DOHH2 (cell line): ENCODE measurements around the gene COL23A1.
"Not testable (repeated sequence)": the region's sequence is repeated elsewhere in the genome, so short reads cannot be mapped to it uniquely, and the experiment has no call there.

Experiments used
- H3F3A ChIP-seq: fragments of 200-600 bp; sonication (generic), shearing (Covaris generic); 2 replicates; pipeline ENCODE4 v1.6.0; 2016; ENCODE audit warnings: antibody characterized with exemption, mild to moderate bottlenecking; ENCODE audit not compliant: control insufficient read depth, insufficient read depth
- H3K27ac ChIP-seq: fragments of 200-600 bp; sonication (generic); 2 replicates; pipeline ENCODE4 v1.5.1; 2014; ENCODE audit warnings: low read depth, mild to moderate bottlenecking, low read length, moderate library complexity
- H3K27me3 ChIP-seq: fragments of 200-600 bp; sonication (generic); 2 replicates; pipeline ENCODE4 v1.6.1; 2014; ENCODE audit warnings: mild to moderate bottlenecking, low read length, mixed read lengths; ENCODE audit not compliant: control insufficient read depth
- H3K36me3 ChIP-seq: fragments of 200-600 bp; sonication (generic); 2 replicates; pipeline ENCODE4 v1.6.1; 2014; ENCODE audit warnings: mild to moderate bottlenecking, low read length, moderate library complexity, mixed read lengths; ENCODE audit not compliant: control insufficient read depth
- H3K4me1 ChIP-seq: fragments of 200-600 bp; sonication (generic); 2 replicates; pipeline ENCODE4 v1.6.1; 2014; ENCODE audit warnings: mild to moderate bottlenecking, low read length, mixed read lengths; ENCODE audit not compliant: control insufficient read depth
- H3K4me2 ChIP-seq: fragments of 200-600 bp; sonication (generic); 2 replicates; pipeline ENCODE4 v1.6.0; 2014; ENCODE audit warnings: mild to moderate bottlenecking, low read length, moderate library complexity
- H3K4me3 ChIP-seq: fragments of 200-600 bp; sonication (generic); 2 replicates; pipeline ENCODE4 v1.5.1; 2014; ENCODE audit warnings: mild to moderate bottlenecking, low read length, mixed read lengths
- H3K79me2 ChIP-seq: fragments of 200-600 bp; sonication (generic); 2 replicates; pipeline ENCODE4 v1.6.1; 2014; ENCODE audit warnings: mild to moderate bottlenecking, low read length, mixed read lengths; ENCODE audit not compliant: control insufficient read depth
- H3K9me2 ChIP-seq: fragments of 200-600 bp; sonication (generic); replicated peaks from 2 replicates; pipeline ENCODE4 v1.6.1; 2014; ENCODE audit warnings: mild to moderate bottlenecking, low read length, mixed read lengths; ENCODE audit not compliant: control insufficient read depth
- H3K9me3 ChIP-seq: fragments of 200-600 bp; sonication (generic); 2 replicates; pipeline ENCODE4 v1.6.1; 2014; ENCODE audit warnings: antibody characterized with exemption, low read length, mixed read lengths; ENCODE audit not compliant: control insufficient read depth, insufficient read depth
- H4K20me1 ChIP-seq: fragments of 200-600 bp; sonication (generic); 2 replicates; pipeline ENCODE4 v1.6.0; 2014; ENCODE audit warnings: low read depth, mild to moderate bottlenecking, antibody characterized with exemption, low read length, moderate library complexity; ENCODE audit not compliant: control insufficient read depth, insufficient read depth
- EZH2phosphoT487 ChIP-seq: fragments of 200-600 bp; sonication (generic); IDR thresholded peaks from 2 replicates; pipeline ENCODE4 v1.6.1; 2017; ENCODE audit warnings: borderline replicate concordance, mild to moderate bottlenecking, antibody characterized with exemption, low read length, moderate library complexity, mixed read lengths
- TF ChIP-seq, protein P1 (sequence below): fragments of 200-600 bp; sonication (generic); IDR thresholded peaks from one replicate; pipeline ENCODE4 v1.5.1; 2014; ENCODE audit warnings: antibody characterized with exemption, mild to moderate bottlenecking, low read depth, low read length; ENCODE audit not compliant: poor library complexity, severe bottlenecking

COL23A1 gene

DNA sequence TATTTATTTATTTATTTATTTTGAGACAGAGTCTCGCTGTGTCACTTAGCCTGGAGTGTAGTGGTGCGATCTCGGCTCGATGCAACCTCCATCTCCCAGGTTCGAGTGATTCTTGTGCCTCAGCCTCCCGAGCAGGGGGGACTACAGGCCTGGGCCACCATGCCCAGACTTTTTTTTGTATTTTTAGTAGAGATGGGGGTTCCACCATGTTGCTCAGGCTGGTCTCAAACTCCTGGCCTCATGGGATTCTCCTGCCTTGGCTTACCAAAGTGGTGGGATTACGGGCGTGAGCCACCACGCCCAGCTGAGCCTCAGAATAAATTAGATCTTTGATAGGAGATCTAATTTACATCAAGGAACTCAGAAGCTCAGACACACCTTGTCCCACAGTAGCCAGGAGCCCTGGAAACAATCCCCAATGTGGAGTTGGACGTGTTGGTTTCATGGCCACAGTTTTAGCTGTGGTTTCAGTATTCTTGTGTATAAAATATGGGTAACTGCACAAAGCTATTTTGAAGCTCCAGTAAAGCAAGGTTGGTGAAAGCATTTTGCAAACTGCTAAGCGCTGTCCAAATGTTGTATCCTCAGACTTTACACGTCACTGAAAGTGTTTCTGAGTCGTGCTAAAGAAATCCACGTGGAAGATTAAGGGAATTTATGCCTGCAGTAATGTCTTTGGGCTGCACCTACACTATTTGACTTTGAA is 388.8 kb downstream of the COL23A1 start:
- no peaks in the 10 kb centered on the region for H3K27me3 ChIP-seq
- no peaks in the 10 kb centered on the region for H3K9me3 ChIP-seq
- peaks cover 12% of the 10 kb centered on the region for H3K4me1 ChIP-seq
- TF ChIP-seq, protein P1, sequence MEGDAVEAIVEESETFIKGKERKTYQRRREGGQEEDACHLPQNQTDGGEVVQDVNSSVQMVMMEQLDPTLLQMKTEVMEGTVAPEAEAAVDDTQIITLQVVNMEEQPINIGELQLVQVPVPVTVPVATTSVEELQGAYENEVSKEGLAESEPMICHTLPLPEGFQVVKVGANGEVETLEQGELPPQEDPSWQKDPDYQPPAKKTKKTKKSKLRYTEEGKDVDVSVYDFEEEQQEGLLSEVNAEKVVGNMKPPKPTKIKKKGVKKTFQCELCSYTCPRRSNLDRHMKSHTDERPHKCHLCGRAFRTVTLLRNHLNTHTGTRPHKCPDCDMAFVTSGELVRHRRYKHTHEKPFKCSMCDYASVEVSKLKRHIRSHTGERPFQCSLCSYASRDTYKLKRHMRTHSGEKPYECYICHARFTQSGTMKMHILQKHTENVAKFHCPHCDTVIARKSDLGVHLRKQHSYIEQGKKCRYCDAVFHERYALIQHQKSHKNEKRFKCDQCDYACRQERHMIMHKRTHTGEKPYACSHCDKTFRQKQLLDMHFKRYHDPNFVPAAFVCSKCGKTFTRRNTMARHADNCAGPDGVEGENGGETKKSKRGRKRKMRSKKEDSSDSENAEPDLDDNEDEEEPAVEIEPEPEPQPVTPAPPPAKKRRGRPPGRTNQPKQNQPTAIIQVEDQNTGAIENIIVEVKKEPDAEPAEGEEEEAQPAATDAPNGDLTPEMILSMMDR, result no peak
- TF ChIP-seq EZH2phosphoT487, result no peak
- H4K20me1 ChIP-seq, result peaks cover 11% of the 10 kb centered on the region
- no peak overlapping the region for H3K4me2 ChIP-seq
- no peak overlapping the region for H3K4me3 ChIP-seq
- H3F3A ChIP-seq, result peaks cover 11% of the 10 kb centered on the region
- H3K27ac ChIP-seq, result no peak overlapping the region
- peaks cover 34% of the 10 kb centered on the region for H3K79me2 ChIP-seq
- no peaks in the 10 kb centered on the region for H3K9me2 ChIP-seq
- peaks cover 17% of the 10 kb centered on the region for H3K36me3 ChIP-seq

DNA sequence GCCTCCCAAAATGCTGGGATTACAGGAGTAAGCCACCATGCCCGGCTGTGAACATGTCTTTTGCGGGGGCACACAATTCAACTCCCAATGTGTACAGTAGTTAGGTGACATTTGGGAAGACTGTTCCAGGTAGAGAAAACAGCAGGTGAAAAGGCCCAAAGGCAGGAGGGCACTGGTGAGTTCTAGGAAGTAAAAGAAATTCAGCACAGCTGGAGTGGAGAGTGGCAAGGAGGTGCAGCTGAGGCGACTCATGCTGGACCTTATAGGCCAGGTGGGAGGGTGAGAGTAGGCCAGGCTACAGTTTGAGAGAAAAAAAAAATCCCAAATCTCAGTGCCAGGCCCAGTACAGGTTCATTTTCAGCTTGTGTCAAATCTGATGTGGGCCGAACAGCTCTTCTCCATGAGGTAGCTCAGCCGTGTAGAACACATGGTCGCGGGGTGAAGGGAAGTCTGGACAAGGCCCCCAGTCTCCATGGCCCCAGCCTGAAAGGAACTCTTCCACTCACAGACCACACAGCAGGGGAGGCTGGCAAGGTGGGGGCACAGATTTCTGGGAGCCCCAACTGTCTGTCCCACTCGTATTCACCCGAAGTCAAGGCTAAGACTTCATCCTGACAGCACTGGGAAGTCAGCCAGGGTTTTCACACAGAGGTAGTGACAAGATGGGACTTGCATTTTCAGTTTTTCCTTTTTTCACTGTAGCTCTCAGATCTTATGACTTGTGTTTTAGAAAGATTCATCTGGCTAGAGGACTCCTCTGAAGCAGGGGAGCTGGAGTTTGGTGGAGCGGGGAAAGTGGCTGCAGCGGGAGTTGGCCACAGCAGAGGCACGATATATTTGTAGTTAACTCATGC is 390.4 kb downstream of the COL23A1 start:
- H3K9me2 ChIP-seq, result no peaks in the 10 kb centered on the region
- no peaks in the 10 kb centered on the region for H3K9me3 ChIP-seq
- H3K4me2 ChIP-seq, result no peak overlapping the region
- peaks cover 19% of the 10 kb centered on the region for H3K79me2 ChIP-seq
- H3F3A ChIP-seq, result no peaks in the 10 kb centered on the region; the same call in 1 of the 2 replicates
- no peak overlapping the region for H3K4me3 ChIP-seq
- 0 out of 2 replicates have a peak, but pooled peaks cover 4% of the 10 kb centered on the region for H3K4me1 ChIP-seq
- H4K20me1 ChIP-seq, result no peaks in the 10 kb centered on the region
- peaks cover 7% of the 10 kb centered on the region for H3K27me3 ChIP-seq
- peaks cover 4% of the 10 kb centered on the region for H3K36me3 ChIP-seq
- TF ChIP-seq, protein P1, result no peak
- TF ChIP-seq EZH2phosphoT487, result no peak
- no peak overlapping the region for H3K27ac ChIP-seq

DNA sequence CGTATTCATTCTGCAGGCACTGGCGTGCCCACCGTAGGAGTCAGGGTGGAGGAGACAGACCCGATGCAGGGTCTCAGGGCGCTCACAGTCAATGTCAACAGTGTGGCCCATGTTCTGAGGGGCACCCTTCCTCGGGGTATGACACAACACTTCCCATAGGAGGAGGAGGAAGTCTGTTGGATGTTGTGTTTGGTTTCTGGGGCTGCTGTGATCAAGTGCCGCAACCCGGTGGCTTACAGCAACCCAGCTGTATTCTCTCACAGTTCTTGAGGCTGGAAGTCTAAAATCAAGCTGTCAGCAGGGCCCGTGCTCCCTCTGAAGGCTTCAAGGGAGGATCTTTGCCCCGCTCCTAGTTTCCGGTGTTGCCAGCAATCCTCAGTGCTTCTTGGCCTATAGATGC is 391.5 kb downstream of the COL23A1 start:
- Histone ChIP-seq H3K27ac (no peak overlapping the region), H3K36me3 (no peaks in the 10 kb centered on the region), H3F3A (no peaks in the 10 kb centered on the region; the same call in 1 of the 2 replicates), H3K9me2 (no peaks in the 10 kb centered on the region), H3K79me2 (peaks cover 8% of the 10 kb centered on the region), H3K4me1 (peaks cover 8% of the 10 kb centered on the region; the same call in 1 of the 2 replicates), H3K4me2 (no peak overlapping the region), H3K4me3 (no peak overlapping the region), H4K20me1 (no peaks in the 10 kb centered on the region), H3K27me3 (peaks cover 18% of the 10 kb centered on the region), H3K9me3 (no peaks in the 10 kb centered on the region)
- TF ChIP-seq, protein P1, result no peak
- no peak for TF ChIP-seq EZH2phosphoT487

DNA sequence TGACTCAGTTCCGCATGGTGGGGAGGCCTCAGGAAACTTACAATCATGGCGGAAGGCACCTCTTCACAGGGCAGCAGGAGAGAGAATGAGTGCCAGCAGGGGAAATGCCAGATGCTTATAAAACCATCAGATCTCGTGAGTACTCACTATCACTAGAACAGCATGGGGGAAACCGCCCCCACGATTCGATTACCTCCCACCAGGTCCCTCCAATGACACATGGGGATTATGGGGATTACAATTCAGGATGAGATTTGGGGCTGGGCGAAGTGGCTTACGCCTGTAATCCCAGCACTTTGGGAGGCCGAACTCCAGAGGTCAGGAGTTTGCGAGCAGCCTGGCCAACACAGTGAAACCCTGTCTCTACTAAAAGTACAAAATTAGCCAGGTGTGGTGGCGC is 392.0 kb downstream of the COL23A1 start:
- H3K36me3 ChIP-seq, H3K27ac ChIP-seq, H3F3A ChIP-seq, H3K9me2 ChIP-seq, H3K4me2 ChIP-seq, H3K9me3 ChIP-seq, H3K4me3 ChIP-seq, H3K4me1 ChIP-seq, H3K79me2 ChIP-seq, H4K20me1 ChIP-seq: not testable (repeated sequence)
- peaks cover 21% of the 10 kb centered on the region for H3K27me3 ChIP-seq
